Measurements from ENCODE around the gene CFAP61.

DNA sequence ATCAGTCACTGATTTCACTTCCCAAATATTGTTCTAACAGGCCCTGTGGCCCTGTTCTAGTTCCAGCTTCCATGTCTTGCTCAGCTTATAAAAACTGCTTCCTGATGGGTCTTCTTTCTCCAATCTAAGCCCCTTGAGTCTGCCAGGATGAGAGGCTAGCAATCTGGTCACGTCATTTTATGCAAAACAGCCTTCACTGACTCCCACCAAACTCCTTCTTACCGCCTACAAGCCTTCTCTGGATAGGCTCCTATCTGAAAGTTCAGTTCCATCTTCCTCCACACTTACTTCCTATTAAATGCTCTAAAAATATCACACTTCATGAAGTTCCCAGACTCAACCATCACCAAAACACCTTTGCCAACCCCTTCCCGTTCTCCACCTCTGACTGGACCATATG, 15.6 kb upstream of the CFAP61 start:
- TF ChIP-seq, protein P1, sequence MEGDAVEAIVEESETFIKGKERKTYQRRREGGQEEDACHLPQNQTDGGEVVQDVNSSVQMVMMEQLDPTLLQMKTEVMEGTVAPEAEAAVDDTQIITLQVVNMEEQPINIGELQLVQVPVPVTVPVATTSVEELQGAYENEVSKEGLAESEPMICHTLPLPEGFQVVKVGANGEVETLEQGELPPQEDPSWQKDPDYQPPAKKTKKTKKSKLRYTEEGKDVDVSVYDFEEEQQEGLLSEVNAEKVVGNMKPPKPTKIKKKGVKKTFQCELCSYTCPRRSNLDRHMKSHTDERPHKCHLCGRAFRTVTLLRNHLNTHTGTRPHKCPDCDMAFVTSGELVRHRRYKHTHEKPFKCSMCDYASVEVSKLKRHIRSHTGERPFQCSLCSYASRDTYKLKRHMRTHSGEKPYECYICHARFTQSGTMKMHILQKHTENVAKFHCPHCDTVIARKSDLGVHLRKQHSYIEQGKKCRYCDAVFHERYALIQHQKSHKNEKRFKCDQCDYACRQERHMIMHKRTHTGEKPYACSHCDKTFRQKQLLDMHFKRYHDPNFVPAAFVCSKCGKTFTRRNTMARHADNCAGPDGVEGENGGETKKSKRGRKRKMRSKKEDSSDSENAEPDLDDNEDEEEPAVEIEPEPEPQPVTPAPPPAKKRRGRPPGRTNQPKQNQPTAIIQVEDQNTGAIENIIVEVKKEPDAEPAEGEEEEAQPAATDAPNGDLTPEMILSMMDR (IDR thresholded peaks at IDR 0.05) = no peak
- no peak for TF ChIP-seq EP300 (IDR thresholded peaks at IDR 0.05; ENCODE audit: borderline replicate concordance in 1 of 2, low read depth in 1 of 2, low read length in 1 of 2)
- TF ChIP-seq, protein P2, sequence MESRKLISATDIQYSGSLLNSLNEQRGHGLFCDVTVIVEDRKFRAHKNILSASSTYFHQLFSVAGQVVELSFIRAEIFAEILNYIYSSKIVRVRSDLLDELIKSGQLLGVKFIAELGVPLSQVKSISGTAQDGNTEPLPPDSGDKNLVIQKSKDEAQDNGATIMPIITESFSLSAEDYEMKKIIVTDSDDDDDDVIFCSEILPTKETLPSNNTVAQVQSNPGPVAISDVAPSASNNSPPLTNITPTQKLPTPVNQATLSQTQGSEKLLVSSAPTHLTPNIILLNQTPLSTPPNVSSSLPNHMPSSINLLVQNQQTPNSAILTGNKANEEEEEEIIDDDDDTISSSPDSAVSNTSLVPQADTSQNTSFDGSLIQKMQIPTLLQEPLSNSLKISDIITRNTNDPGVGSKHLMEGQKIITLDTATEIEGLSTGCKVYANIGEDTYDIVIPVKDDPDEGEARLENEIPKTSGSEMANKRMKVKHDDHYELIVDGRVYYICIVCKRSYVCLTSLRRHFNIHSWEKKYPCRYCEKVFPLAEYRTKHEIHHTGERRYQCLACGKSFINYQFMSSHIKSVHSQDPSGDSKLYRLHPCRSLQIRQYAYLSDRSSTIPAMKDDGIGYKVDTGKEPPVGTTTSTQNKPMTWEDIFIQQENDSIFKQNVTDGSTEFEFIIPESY (IDR thresholded peaks at IDR 0.05; ENCODE audit: borderline replicate concordance, low read depth) = no peak
